ENCODE data around the gene GNPTAB. TPM values are rescaled to one million over a fixed set of nuclear protein-coding genes. Genes with fewer than 3 reads are reported as not detected.
A peak's percentile ranks its signal among the peaks of the same experiment; 100 is the strongest.

GNPTAB gene
- 39.3 and 86.8 TPM in 2 replicates for total RNA-seq

- peak; percentile 91 for DNase-seq (ENCODE audit: low read depth)
- H3K4me3 ChIP-seq (ENCODE audit: low read depth, low read length): peak within 1 kb of the TSS; percentile 94
- TF ChIP-seq, protein P1, sequence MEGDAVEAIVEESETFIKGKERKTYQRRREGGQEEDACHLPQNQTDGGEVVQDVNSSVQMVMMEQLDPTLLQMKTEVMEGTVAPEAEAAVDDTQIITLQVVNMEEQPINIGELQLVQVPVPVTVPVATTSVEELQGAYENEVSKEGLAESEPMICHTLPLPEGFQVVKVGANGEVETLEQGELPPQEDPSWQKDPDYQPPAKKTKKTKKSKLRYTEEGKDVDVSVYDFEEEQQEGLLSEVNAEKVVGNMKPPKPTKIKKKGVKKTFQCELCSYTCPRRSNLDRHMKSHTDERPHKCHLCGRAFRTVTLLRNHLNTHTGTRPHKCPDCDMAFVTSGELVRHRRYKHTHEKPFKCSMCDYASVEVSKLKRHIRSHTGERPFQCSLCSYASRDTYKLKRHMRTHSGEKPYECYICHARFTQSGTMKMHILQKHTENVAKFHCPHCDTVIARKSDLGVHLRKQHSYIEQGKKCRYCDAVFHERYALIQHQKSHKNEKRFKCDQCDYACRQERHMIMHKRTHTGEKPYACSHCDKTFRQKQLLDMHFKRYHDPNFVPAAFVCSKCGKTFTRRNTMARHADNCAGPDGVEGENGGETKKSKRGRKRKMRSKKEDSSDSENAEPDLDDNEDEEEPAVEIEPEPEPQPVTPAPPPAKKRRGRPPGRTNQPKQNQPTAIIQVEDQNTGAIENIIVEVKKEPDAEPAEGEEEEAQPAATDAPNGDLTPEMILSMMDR (IDR thresholded peaks at IDR 0.05; ENCODE audit: insufficient read depth, low read depth, low read length): peak; percentile 59
Measured at GRCh38 chr12:101830367-101831325, at the start of gene GNPTAB. Gene GNPTAB, minus strand, starts transcription at chr12:101830959. Its CDS starts 284 bp downstream, at chr12:101830675.

DNA sequence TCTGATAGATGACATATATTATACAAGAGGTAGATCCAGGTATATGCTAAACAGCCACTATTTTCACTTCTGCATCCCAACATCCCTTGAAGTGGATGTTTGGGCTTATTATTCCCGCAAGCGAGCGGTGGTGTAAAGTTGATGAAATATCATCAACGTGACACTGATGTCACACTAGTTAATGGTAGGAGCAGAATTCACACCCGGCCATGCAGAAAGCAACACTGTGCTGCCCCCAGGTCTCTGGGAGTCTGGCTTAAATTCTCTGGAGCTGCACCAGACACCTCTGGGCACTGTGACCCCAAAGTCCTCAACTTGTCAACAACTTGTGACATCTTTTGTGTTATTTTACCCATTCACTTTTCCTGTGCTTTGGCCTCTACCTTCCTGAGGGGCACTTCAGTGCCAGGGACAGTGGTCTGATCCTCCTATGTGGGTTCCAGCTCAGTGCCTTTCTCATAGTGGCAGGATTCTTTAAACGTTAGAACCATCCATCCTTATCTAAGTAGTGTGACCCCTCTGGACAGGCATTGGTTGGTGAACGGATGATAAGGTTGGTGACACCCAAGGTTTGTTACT is 47.6 kb upstream of the GNPTAB start:
- peak overlapping the region; percentile 96 for H3K4me3 ChIP-seq (ENCODE audit: low read depth, low read length)
- TF ChIP-seq, protein P1 (IDR thresholded peaks at IDR 0.05; ENCODE audit: insufficient read depth, low read depth, low read length): no peak
- DNase-seq (ENCODE audit: low read depth): peak; percentile 53

DNA sequence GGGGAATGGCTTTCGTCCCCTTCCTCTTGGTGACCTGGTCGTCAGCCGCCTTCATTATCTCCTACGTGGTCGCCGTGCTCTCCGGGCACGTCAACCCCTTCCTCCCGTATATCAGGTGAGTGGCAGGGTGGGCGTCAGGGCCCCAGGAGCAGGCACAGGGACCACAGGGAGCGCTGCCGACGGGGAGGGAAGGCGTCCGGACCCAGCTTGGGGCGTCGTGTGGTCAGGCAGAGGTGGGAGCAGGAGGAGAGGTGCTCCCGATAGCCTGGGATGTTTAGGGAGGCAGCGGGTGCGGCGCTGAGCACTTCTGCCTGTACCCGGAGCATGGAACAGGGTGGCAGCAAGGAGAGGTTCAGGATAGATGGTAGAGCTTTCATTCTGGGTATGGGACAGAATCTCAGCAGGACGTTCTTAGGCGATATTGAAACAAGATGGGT is 47.1 kb upstream of the GNPTAB start:
- peak overlapping the region; percentile 96 for H3K4me3 ChIP-seq (ENCODE audit: low read depth, low read length)
- TF ChIP-seq, protein P1 (IDR thresholded peaks at IDR 0.05; ENCODE audit: insufficient read depth, low read depth, low read length): no peak
- DNase-seq (ENCODE audit: low read depth): peak; percentile 28

- H3K4me3 ChIP-seq (ENCODE audit: low read depth, low read length): peak within 1 kb of the TSS; percentile 96
- peak; percentile 97 for DNase-seq (ENCODE audit: low read depth)
- TF ChIP-seq, protein P1 (IDR thresholded peaks at IDR 0.05; ENCODE audit: insufficient read depth, low read depth, low read length): peak; percentile 6
Measured at GRCh38 chr12:101876861-101877805, 46.4 kb upstream of the GNPTAB start, which contains the start of gene DRAM1. Gene DRAM1, plus strand, starts transcription at chr12:101877580. Its CDS starts 210 bp downstream, at chr12:101877790.

GRCh38 chr12:101876322-101876860 is 45.6 kb upstream of the GNPTAB start:
- TF ChIP-seq, protein P1 (IDR thresholded peaks at IDR 0.05; ENCODE audit: insufficient read depth, low read depth, low read length): no peak
- DNase-seq (ENCODE audit: low read depth): no peak
- peak overlapping the region; percentile 96 for H3K4me3 ChIP-seq (ENCODE audit: low read depth, low read length)

DNA sequence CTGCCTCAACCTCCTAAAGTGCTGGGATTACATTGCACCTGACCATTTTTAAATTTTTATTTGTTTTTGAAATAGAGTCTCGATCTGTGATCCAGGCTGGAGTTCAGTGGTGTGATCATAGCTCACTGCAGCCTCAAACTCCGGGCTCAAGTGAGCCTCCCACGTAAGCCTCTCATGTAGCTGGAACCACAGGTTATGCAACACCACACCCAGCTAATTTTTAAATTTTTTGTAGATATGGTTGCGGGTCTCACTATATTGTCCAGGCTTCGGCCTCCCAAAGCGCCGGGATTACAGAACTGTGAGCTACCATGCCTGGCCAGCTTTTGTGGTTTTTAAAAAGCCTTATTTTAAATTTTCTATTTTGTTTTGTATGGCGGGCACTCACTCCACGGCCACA is 44.4 kb upstream of the GNPTAB start:
- H3K4me3 ChIP-seq (ENCODE audit: low read depth, low read length): no peak overlapping the region
- DNase-seq (ENCODE audit: low read depth): no peak
- TF ChIP-seq, protein P1 (IDR thresholded peaks at IDR 0.05; ENCODE audit: insufficient read depth, low read depth, low read length): no peak
